HepG2 (cell line): ENCODE results near the gene CYP2W1.

Experiments used
- HDAC2 ChIP-seq: sonication (generic); formaldehyde crosslinking; IDR thresholded peaks from 2 replicates; pipeline ENCODE4 v1.4.0; 2020; ENCODE audit warnings: missing genetic modification reagents
- IKZF1 ChIP-seq: fragments of 450-650 bp; IDR thresholded peaks from 2 replicates; pipeline ENCODE4 v1.7.1; 2016
- NR2F1 ChIP-seq, 2 experiments: fragments of 450-650 bp in 1 of 2; formaldehyde crosslinking in 1 of 2; IDR thresholded peaks; 2 replicates each; pipeline versions ENCODE4 v1.5.0 to v1.6.1; 2016 to 2020; ENCODE audit warnings: mild to moderate bottlenecking in 1 of 2, missing compliant biosample characterization in 1 of 2, missing genetic modification reagents in 1 of 2, moderate library complexity in 1 of 2
- PATZ1 ChIP-seq: sonication (generic); formaldehyde crosslinking; IDR thresholded peaks from 2 replicates; pipeline ENCODE4 v1.4.0; 2020; ENCODE audit warnings: missing genetic modification reagents
- PAX8 ChIP-seq: sonication (generic); formaldehyde crosslinking; IDR thresholded peaks from 2 replicates; pipeline ENCODE4 v1.8.0; 2022; ENCODE audit warnings: mild to moderate bottlenecking, missing genetic modification reagents, borderline replicate concordance
- USF2 ChIP-seq, 2 experiments: sonication (generic) in 1 of 2; formaldehyde crosslinking in 1 of 2; IDR thresholded peaks; 2 replicates each; pipeline versions ENCODE4 v1.5.1 to v1.6.1; 2011 to 2020; ENCODE audit warnings: borderline replicate concordance in 1 of 2, low read depth in 1 of 2, low read length in 1 of 2, mild to moderate bottlenecking in 1 of 2, missing genetic modification reagents in 1 of 2, moderate library complexity in 1 of 2
- ZNF20 ChIP-seq: sonication (generic); formaldehyde crosslinking; IDR thresholded peaks from 2 replicates; pipeline ENCODE4 v1.4.0; 2020; ENCODE audit warnings: mild to moderate bottlenecking, moderate library complexity, missing genetic modification reagents
- ZNF672 ChIP-seq: sonication (generic); formaldehyde crosslinking; IDR thresholded peaks from 2 replicates; pipeline ENCODE4 v1.8.1; 2022; ENCODE audit warnings: missing genetic modification reagents
- ZNF761 ChIP-seq: sonication (generic); formaldehyde crosslinking; conservative IDR thresholded peaks from 2 replicates; pipeline ENCODE4 v1.4.0; 2020; ENCODE audit warnings: mild to moderate bottlenecking, missing genetic modification reagents
- ZZZ3 ChIP-seq: sonication (generic); formaldehyde crosslinking; IDR thresholded peaks from 2 replicates; pipeline ENCODE4 v1.4.0; 2020; ENCODE audit warnings: missing genetic modification reagents, mild to moderate bottlenecking, borderline replicate concordance
- TF ChIP-seq, protein P1 (sequence below): sonication (generic); formaldehyde crosslinking; IDR thresholded peaks from 2 replicates; pipeline ENCODE4 v1.5.0; 2020; ENCODE audit warnings: mild to moderate bottlenecking, missing genetic modification reagents, moderate library complexity
- TF ChIP-seq, protein P2 (sequence below): sonication (generic); formaldehyde crosslinking; IDR thresholded peaks from 2 replicates; pipeline ENCODE4 v1.5.0; 2020; ENCODE audit warnings: mild to moderate bottlenecking, missing genetic modification reagents
- TF ChIP-seq, protein P3 (sequence below): sonication (generic); formaldehyde crosslinking; IDR thresholded peaks from 2 replicates; pipeline ENCODE4 v1.4.0; 2020; ENCODE audit warnings: missing genetic modification reagents, borderline replicate concordance

GRCh38 chr7:1022356-1022755 is 39.4 kb downstream of the CYP2W1 start:
- TF ChIP-seq USF2 (IDR thresholded peaks at IDR 0.05; ENCODE audit: low read depth, low read length) (no peak), USF2 (CRISPR knock-in tag; IDR thresholded peaks at IDR 0.05; ENCODE audit: borderline replicate concordance) (no peak), IKZF1 (no peak), ZZZ3 (CRISPR knock-in tag) (no peak), ZNF672 (CRISPR knock-in tag) (no peak), PATZ1 (CRISPR knock-in tag) (no peak), NR2F1 (CRISPR knock-in tag; IDR thresholded peaks at IDR 0.05) (no peak), ZNF20 (no peak), PAX8 (no peak), ZNF761 (CRISPR knock-in tag) (no peak), HDAC2 (CRISPR knock-in tag) (no peak)
- TF ChIP-seq, protein P1, sequence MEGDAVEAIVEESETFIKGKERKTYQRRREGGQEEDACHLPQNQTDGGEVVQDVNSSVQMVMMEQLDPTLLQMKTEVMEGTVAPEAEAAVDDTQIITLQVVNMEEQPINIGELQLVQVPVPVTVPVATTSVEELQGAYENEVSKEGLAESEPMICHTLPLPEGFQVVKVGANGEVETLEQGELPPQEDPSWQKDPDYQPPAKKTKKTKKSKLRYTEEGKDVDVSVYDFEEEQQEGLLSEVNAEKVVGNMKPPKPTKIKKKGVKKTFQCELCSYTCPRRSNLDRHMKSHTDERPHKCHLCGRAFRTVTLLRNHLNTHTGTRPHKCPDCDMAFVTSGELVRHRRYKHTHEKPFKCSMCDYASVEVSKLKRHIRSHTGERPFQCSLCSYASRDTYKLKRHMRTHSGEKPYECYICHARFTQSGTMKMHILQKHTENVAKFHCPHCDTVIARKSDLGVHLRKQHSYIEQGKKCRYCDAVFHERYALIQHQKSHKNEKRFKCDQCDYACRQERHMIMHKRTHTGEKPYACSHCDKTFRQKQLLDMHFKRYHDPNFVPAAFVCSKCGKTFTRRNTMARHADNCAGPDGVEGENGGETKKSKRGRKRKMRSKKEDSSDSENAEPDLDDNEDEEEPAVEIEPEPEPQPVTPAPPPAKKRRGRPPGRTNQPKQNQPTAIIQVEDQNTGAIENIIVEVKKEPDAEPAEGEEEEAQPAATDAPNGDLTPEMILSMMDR (CRISPR knock-in tag) = no peak
- TF ChIP-seq, protein P2, sequence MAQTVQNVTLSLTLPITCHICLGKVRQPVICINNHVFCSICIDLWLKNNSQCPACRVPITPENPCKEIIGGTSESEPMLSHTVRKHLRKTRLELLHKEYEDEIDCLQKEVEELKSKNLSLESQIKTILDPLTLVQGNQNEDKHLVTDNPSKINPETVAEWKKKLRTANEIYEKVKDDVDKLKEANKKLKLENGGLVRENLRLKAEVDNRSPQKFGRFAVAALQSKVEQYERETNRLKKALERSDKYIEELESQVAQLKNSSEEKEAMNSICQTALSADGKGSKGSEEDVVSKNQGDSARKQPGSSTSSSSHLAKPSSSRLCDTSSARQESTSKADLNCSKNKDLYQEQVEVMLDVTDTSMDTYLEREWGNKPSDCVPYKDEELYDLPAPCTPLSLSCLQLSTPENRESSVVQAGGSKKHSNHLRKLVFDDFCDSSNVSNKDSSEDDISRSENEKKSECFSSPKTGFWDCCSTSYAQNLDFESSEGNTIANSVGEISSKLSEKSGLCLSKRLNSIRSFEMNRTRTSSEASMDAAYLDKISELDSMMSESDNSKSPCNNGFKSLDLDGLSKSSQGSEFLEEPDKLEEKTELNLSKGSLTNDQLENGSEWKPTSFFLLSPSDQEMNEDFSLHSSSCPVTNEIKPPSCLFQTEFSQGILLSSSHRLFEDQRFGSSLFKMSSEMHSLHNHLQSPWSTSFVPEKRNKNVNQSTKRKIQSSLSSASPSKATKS (CRISPR knock-in tag) = no peak
- TF ChIP-seq, protein P3, sequence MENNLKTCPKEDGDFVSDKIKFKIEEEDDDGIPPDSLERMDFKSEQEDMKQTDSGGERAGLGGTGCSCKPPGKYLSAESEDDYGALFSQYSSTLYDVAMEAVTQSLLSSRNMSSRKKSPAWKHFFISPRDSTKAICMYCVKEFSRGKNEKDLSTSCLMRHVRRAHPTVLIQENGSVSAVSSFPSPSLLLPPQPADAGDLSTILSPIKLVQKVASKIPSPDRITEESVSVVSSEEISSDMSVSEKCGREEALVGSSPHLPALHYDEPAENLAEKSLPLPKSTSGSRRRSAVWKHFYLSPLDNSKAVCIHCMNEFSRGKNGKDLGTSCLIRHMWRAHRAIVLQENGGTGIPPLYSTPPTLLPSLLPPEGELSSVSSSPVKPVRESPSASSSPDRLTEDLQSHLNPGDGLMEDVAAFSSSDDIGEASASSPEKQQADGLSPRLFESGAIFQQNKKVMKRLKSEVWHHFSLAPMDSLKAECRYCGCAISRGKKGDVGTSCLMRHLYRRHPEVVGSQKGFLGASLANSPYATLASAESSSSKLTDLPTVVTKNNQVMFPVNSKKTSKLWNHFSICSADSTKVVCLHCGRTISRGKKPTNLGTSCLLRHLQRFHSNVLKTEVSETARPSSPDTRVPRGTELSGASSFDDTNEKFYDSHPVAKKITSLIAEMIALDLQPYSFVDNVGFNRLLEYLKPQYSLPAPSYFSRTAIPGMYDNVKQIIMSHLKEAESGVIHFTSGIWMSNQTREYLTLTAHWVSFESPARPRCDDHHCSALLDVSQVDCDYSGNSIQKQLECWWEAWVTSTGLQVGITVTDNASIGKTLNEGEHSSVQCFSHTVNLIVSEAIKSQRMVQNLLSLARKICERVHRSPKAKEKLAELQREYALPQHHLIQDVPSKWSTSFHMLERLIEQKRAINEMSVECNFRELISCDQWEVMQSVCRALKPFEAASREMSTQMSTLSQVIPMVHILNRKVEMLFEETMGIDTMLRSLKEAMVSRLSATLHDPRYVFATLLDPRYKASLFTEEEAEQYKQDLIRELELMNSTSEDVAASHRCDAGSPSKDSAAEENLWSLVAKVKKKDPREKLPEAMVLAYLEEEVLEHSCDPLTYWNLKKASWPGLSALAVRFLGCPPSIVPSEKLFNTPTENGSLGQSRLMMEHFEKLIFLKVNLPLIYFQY (CRISPR knock-in tag) = no peak
